Measurements from ENCODE around the gene GNG12.
"Not testable (repeated sequence)": the region's sequence is repeated elsewhere in the genome, so short reads cannot be mapped to it uniquely, and the experiment has no call there.

DNA sequence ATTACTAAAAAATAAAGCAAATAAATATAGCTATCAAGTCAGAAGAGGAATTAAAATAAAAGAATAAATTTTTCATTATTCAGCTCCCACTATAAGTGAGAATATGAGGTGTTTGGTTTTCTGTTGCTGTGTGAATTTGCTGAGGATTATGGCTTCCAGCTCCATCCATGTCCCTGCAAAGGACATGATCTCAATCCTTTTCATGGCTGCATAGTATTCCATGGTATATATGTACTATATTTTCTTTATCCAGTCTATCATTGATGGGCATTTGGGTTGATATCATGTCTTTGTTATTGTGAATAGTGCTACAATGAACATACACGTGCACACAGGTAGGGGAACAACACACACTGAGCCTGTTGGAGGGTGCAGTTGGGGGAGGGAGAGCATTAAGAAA, 176.1 kb downstream of the GNG12 start:
- not testable (repeated sequence) for TF ChIP-seq POLR2A (IDR thresholded peaks at IDR 0.05; ENCODE audit: low read length); GATA1 (IDR thresholded peaks at IDR 0.05; ENCODE audit: low read depth, low read length)

All from erythroblast (primary cell).